ENCODE results near the gene ZNF516.

Gene ZNF516

DNA sequence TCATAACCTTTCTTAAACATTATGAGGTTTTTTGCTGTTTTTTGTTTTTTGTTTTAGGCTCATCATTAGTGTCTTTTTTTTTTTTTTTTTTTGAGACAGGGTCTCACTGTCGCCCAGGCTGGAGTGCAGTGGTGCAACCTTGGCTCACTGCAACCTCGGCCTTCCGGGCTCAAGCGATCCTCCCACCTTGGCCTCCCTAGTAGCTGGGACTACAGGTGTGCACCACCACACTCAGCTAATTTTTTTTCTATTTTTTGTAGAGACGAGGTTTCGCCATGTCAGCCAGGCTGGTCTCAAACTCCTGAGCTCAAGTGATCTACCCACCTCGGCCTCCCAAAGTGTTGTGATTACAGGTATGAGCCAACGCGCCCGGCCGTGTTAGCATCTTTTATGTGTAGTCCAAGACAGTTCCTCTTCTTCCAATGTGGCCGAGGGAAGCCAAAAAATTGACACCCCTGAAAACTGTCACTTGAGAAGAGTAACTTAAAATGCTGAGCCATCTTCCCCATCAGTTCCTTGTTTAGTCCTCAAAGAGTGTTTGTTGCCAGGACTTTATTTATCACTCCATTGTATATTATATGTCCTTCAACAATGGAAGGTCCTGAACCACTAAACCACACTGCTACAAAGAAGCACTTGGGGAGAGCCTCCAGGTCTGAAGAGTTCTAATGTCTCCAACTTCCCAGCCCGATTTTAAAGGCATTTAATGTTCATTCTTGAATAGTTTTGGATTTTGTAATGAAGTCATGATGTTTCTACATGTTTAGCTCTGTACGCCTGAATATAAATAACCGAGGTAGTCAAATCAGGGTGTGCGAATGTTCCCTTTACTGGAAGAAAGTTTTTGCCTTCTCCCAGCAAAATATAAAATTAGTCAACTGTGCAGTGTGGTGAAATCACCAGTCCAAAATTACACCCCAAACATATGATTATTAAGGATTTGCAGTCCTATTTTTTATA is 26.4 kb downstream of the ZNF516 start:
- no peak for TF ChIP-seq ZBTB7A (IDR thresholded peaks at IDR 0.05; ENCODE audit: low read depth)
- TF ChIP-seq TAF1 (IDR thresholded peaks at IDR 0.05; ENCODE audit: low read depth) = no peak
- no peak for TF ChIP-seq USF1 (IDR thresholded peaks at IDR 0.05)
- no peak for TF ChIP-seq TEAD4 (IDR thresholded peaks at IDR 0.05)
- TF ChIP-seq CREB1 (IDR thresholded peaks at IDR 0.05; ENCODE audit: low read depth) = no peak
- TF ChIP-seq CEBPB (IDR thresholded peaks at IDR 0.05) = no peak
- TF ChIP-seq YY1 (IDR thresholded peaks at IDR 0.05; ENCODE audit: low read depth) = no peak
- TF ChIP-seq EGR1 (IDR thresholded peaks at IDR 0.05) = no peak
- TF ChIP-seq REST (IDR thresholded peaks at IDR 0.05; ENCODE audit: low read depth) = no peak
- no peak for TF ChIP-seq TCF12 (IDR thresholded peaks at IDR 0.05; ENCODE audit: low read depth)

DNA sequence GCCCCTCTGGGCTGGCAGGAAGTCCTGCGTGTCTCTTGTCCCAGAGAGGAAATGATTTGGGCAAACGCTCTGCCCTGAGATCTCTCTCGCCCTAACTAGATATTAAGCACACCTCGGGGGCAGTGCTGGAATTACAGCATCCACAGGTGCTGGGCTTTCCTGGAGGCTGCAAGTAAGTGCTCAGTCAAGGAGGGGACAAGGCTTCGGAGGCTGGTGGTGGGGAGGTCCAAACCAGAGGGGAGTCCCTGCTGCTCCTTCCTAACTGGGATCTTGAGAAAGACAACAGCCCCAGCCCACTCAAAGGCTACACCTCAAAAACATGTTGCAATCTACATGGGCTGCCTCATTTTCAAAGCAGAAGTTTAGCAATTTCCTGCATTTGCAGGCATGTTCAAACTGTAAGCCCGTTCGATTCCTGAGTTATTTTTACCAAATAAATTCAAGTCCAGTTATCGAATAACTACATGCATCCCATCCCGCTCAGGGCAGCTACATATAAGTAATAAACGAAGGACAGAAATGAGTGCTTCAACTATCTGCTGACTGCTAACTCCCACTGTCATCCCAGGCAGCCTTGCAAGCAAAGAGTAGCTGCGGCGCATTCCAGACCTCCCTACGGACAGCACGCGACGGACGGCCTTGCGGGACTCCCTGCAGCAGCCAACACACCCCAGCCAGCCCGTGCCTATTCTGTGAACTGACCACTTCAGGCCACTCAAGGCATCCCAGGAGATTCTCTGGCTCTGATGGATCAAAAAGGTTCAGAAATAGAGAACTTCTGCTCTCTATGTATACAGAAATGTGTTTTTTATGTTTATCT is 27.5 kb downstream of the ZNF516 start:
- TF ChIP-seq USF1 (IDR thresholded peaks at IDR 0.05) (no peak), TAF1 (IDR thresholded peaks at IDR 0.05; ENCODE audit: low read depth) (no peak), CEBPB (IDR thresholded peaks at IDR 0.05) (no peak), EP300 (IDR thresholded peaks at IDR 0.05; ENCODE audit: borderline replicate concordance) (no peak), MAX (IDR thresholded peaks at IDR 0.05) (no peak), EGR1 (IDR thresholded peaks at IDR 0.05) (no peak), ZBTB7A (IDR thresholded peaks at IDR 0.05; ENCODE audit: low read depth) (no peak)

GRCh38 chr18:76466410-76466991 is 28.5 kb downstream of the ZNF516 start:
- TF ChIP-seq EGR1 (IDR thresholded peaks at IDR 0.05) = no peak

- TF ChIP-seq FOXM1 (IDR thresholded peaks at IDR 0.05; ENCODE audit: borderline replicate concordance, low read depth) (no peak), NFIC (IDR thresholded peaks at IDR 0.05) (no peak), TCF12 (IDR thresholded peaks at IDR 0.05; ENCODE audit: low read depth) (no peak), RAD21 (IDR thresholded peaks at IDR 0.05; ENCODE audit: low read depth) (no peak), EGR1 (IDR thresholded peaks at IDR 0.05) (no peak), TEAD4 (IDR thresholded peaks at IDR 0.05) (no peak), REST (IDR thresholded peaks at IDR 0.05; ENCODE audit: low read depth) (no peak), EP300 (IDR thresholded peaks at IDR 0.05; ENCODE audit: borderline replicate concordance) (no peak), ZBTB7A (IDR thresholded peaks at IDR 0.05; ENCODE audit: low read depth) (no peak), CEBPB (IDR thresholded peaks at IDR 0.05) (no peak), MAX (IDR thresholded peaks at IDR 0.05) (no peak), CREB1 (IDR thresholded peaks at IDR 0.05; ENCODE audit: low read depth) (no peak), TAF1 (IDR thresholded peaks at IDR 0.05; ENCODE audit: low read depth) (no peak), YY1 (IDR thresholded peaks at IDR 0.05; ENCODE audit: low read depth) (no peak), USF1 (IDR thresholded peaks at IDR 0.05) (no peak)
Measured at GRCh38 chr18:76465630-76466409, 29.2 kb downstream of the ZNF516 start.
